Esophagus squamous epithelium (tissue), 5 donors: ENCODE data around the gene PCDH9. TPM values are rescaled to one million over a fixed set of nuclear protein-coding genes. Genes with fewer than 3 reads are reported as not detected.

Experiments used
- DNase-seq: peaks from one replicate; lab custom pipeline; 2025; lab: John Stamatoyannopoulos, UW
- H3K27ac ChIP-seq, 4 donors: fragments of 200-600 bp; sonication (generic); one replicate each; pipeline ENCODE4 v1.5.1; 2016 to 2019; ENCODE audit warnings: mild to moderate bottlenecking in 1 of 4
- H3K27me3 ChIP-seq, 4 donors: fragments of 200-600 bp; sonication (generic); 1 replicate in 3 of 4; 2 replicates in 1 of 4; pipeline versions ENCODE4 v1.5.1 to v1.6.0; 2017 to 2021; ENCODE audit warnings: antibody characterized with exemption in 1 of 4
- H3K36me3 ChIP-seq, 3 donors: fragments of 200-600 bp; sonication (generic); one replicate each; pipeline ENCODE4 v1.5.1; 2016 to 2019
- H3K4me1 ChIP-seq, 3 donors: fragments of 200-600 bp; sonication (generic); one replicate each; pipeline ENCODE4 v1.5.1; 2017 to 2019
- H3K4me3 ChIP-seq, 4 donors: fragments of 200-600 bp; sonication (generic); 1 replicate in 3 of 4; 2 replicates in 1 of 4; pipeline ENCODE4 v1.5.1; 2016 to 2019; ENCODE audit warnings: mild to moderate bottlenecking in 2 of 4, moderate library complexity in 1 of 4
- H3K9me3 ChIP-seq, 3 donors: fragments of 200-600 bp; sonication (generic); one replicate each; pipeline ENCODE4 v1.5.1; 2016 to 2019
- CTCF ChIP-seq, 6 experiments: fragments of 450-650 bp in 4 of 6; fragments of 200-600 bp in 2 of 6; sonication (generic) in 2 of 6; IDR thresholded peaks; one replicate each; pipeline ENCODE4 v1.5.1; 2016 to 2019; ENCODE audit warnings: antibody characterized with exemption in 6 of 6, mild to moderate bottlenecking in 4 of 6, moderate library complexity in 4 of 6
- POLR2A ChIP-seq, 4 donors: fragments of 450-650 bp; IDR thresholded peaks; one replicate each; pipeline ENCODE4 v1.6.1; 2017; ENCODE audit warnings: antibody characterized with exemption in 4 of 4, mild to moderate bottlenecking in 4 of 4, moderate library complexity in 3 of 4
- WGBS, 2 donors: methylation state at CpG; one replicate each; pipeline ENCODE4 v1.1.5; 2018; 5-methylcytosine and 5-hydroxymethylcytosine counted together
- intact Hi-C: fragments of 100-400 bp; cut with DNase I; formaldehyde crosslinking; loops from one replicate; pipeline ENCODE4 v1.15.0; 2022
- total RNA-seq, 4 donors: library from RNA; depleted of rRNA; stranded (reverse); fragments of >200 nt; gene quantifications; one replicate each; pipeline ENCODE4 v1.1.0, GENCODE V29; 2016
- donor health status: DM: yes; HTN: yes; CAD: no.

PCDH9 gene
- total RNA-seq, 4 donors from 2014 or later: 0.04 to 1.9 (median 0.45) TPM

- 45 to 53% methylated on average over 2 of the region's 2 CpGs for whole genome bisulfite sequencing, 2 donors
Observed at GRCh38 chr13:67013709-67014108, 216.4 kb downstream of the PCDH9 start.

DNA sequence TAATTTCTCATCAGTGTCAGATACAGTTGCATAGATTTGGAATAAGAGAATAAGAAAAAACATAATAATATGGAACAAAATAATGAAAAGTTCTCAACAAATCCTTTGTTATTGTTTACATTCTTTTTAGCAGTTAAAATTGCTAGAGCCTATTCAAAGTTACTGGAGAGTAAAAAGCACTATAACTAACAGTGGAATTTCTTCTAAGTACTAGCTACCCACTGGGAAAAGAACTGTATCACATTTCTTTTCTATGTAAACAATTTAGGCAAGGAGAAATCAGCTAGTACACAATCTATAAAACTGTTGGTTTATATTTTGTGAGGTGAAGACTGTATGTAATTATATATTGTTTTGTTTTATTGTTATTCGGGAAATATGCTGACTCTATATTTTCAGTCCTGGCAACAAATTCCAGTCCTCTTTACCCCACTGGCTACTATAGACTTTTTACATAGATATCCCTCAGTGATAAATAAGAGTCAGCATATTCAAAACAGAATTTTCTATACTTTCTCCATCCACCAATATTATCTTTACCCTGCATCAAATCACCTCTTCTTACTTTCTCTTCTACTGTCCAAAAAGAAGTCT lies 222.0 kb downstream of the PCDH9 start:
- TF ChIP-seq POLR2A (IDR thresholded peaks at IDR 0.05) (no peak), CTCF (IDR thresholded peaks at IDR 0.05) (no peak)
- intact Hi-C loops: no loop called here
- no peak overlapping the region for H3K27ac ChIP-seq
- H3K27me3 ChIP-seq: no peaks in the 10 kb centered on the region
- no peak overlapping the region for H3K4me3 ChIP-seq
- H3K4me1 ChIP-seq: no peaks in the 10 kb centered on the region
- H3K36me3 ChIP-seq: no peaks in the 10 kb centered on the region
- no peak for DNase-seq
- no peaks in the 10 kb centered on the region for H3K9me3 ChIP-seq
- WGBS, 2 donors: 77 to 88% methylated on average over 1 of the region's 1 CpG

More at GRCh38 chr13:67013709-67014108, 216.4 kb downstream of the PCDH9 start:
- H3K36me3 ChIP-seq: no peaks in the 10 kb centered on the region
- TF ChIP-seq CTCF (IDR thresholded peaks at IDR 0.05): no peak
- no peak for TF ChIP-seq POLR2A (IDR thresholded peaks at IDR 0.05)
- no peaks in the 10 kb centered on the region for H3K4me1 ChIP-seq
- no peak for DNase-seq
- intact Hi-C loops: no loop called here
- H3K27ac ChIP-seq: no peak overlapping the region
- H3K9me3 ChIP-seq: no peaks in the 10 kb centered on the region
- H3K27me3 ChIP-seq: no peaks in the 10 kb centered on the region
- no peak overlapping the region for H3K4me3 ChIP-seq

DNA sequence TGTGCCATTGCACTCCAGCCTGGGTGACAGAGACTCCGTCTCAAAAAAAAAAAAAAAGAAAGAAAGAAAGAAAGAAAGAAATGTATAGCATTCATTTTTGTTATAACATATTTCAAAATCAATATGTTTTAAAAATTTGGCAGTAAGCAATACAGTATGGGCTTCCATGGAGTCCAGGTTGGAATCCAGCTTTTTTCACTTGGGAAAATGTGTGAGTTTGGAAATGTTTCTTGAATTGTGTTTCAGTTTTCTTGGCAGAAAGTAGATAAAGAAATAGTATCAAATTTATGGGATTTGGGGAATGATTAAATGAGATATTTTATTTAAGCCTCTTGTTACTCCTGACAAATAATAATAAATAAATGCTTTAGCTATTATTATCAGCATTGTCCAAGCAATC lies 225.6 kb downstream of the PCDH9 start:
- intact Hi-C loops: no loop called here
- Histone ChIP-seq H3K27ac (no peak overlapping the region), H3K9me3 (no peaks in the 10 kb centered on the region), H3K4me1 (no peaks in the 10 kb centered on the region), H3K36me3 (no peaks in the 10 kb centered on the region), H3K4me3 (no peak overlapping the region), H3K27me3 (no peaks in the 10 kb centered on the region)
- DNase-seq: no peak
- WGBS, 2 donors: 88 to 100% methylated on average over 1 of the region's 1 CpG
- TF ChIP-seq CTCF (IDR thresholded peaks at IDR 0.05) (no peak), POLR2A (IDR thresholded peaks at IDR 0.05) (no peak)

- TF ChIP-seq POLR2A (IDR thresholded peaks at IDR 0.05) (no peak), CTCF (IDR thresholded peaks at IDR 0.05) (no peak)
- Histone ChIP-seq H3K27me3 (no peaks in the 10 kb centered on the region), H3K9me3 (no peaks in the 10 kb centered on the region), H3K36me3 (no peaks in the 10 kb centered on the region), H3K4me3 (no peak overlapping the region), H3K27ac (no peak overlapping the region), H3K4me1 (no peaks in the 10 kb centered on the region)
- WGBS, 2 donors: 69 to 78% methylated on average over 7 of the region's 7 CpGs
- no peak for DNase-seq
- intact Hi-C loops: no loop called here
Observed at GRCh38 chr13:67003743-67004142, 226.4 kb downstream of the PCDH9 start.

GRCh38 chr13:67001363-67001762 lies 228.8 kb downstream of the PCDH9 start:
- no peak overlapping the region for H3K4me3 ChIP-seq
- no peaks in the 10 kb centered on the region for H3K4me1 ChIP-seq
- 83 to 90% methylated on average over 5 of the region's 5 CpGs for WGBS, 2 donors
- intact Hi-C loops: no loop called here
- H3K27me3 ChIP-seq: no peaks in the 10 kb centered on the region
- no peak overlapping the region for H3K27ac ChIP-seq
- H3K9me3 ChIP-seq: no peaks in the 10 kb centered on the region
- H3K36me3 ChIP-seq: no peaks in the 10 kb centered on the region
- DNase-seq: no peak
- no peak for TF ChIP-seq POLR2A (IDR thresholded peaks at IDR 0.05)
- no peak for TF ChIP-seq CTCF (IDR thresholded peaks at IDR 0.05)
